ENCODE results near the gene CTSZ.
"Not testable (repeated sequence)": the region's sequence is repeated elsewhere in the genome, so short reads cannot be mapped to it uniquely, and the experiment has no call there.

CTSZ gene

GRCh38 chr20:59013031-59013951 lies 6.2 kb upstream of the CTSZ start:
- no peak for DNase-seq (ENCODE audit: low spot score)

- not testable (repeated sequence) for DNase-seq (ENCODE audit: low spot score)
Observed at GRCh38 chr20:59011874-59012157, 4.8 kb upstream of the CTSZ start.

- DNase-seq (ENCODE audit: low spot score), result no peak
Observed at GRCh38 chr20:59010995-59011873, 4.2 kb upstream of the CTSZ start.

GRCh38 chr20:59010321-59010994 lies 3.4 kb upstream of the CTSZ start:
- DNase-seq (ENCODE audit: low spot score), result no peak

GRCh38 chr20:59008715-59009336 lies 1.8 kb upstream of the CTSZ start:
- no peak for DNase-seq (ENCODE audit: low spot score)

GRCh38 chr20:59007665-59008511 lies 834 bp upstream of the CTSZ start:
- DNase-seq (ENCODE audit: low spot score), result no peak

DNA sequence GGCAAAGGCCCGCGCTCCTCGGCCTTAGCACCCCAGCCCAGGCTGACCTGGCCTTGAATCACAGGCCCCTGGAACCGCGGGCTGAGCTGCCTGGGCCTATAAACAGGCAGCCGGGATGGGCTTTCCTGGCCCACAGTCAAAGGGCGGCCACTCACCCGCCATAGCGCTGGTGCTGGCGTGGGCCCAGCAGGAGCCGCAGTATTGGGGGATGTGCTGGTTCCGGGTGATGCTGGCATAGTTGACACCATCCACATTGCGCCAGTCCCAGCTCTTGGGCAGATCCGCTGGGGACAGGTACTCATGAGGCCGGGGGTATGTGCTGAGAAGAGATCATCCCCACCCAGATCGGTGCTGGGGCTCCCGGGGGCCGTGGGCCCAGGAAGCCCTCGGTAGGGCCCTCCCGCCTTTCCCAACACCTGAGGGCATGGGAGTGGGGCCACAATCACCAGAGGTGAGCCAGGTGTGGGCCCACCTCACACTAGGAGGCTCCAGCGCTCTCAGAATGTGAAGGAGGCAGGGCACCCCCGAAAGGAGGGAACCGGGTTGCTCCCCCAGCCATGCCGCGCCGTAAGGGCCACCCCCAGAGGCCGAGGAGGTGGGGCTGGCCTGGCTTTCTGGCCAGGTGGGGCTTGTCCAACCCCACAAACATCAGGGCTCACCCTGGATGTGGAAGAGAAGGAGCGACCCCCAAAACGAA lies 739 bp downstream of the CTSZ start:
- no peak for DNase-seq (ENCODE audit: low spot score)

DNA sequence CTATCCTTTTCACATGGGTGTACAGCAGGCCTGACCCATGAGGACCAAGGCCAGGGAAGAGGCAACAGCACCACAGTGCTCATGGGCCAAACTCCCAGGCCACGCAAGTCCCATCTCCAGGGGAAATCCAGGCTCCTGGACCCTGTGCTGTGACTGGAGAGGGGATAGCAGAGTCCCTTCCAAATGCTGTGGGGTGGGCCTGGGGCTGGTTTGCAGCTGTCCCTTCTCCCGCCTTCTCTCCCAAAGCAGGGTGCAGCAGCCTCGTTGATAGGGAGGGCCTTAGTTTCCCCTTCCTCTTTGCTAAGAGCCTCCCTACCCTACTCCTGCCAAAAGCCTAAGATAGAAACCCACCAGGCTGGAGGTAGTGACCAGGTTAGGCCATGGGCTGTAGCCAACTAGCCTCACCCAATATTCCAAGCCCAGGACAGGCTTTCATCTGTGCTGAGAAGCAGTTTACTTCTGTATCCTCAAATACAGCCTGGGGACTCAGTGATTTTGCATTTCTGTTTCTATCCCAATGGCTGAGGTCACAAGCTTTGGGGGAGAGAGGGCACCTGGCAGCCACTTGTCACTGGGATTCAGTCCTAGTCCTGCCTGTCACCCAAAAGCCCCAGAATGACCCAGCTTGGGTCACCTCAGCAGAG lies 1.4 kb downstream of the CTSZ start:
- no peak for DNase-seq (ENCODE audit: low spot score)

DNA sequence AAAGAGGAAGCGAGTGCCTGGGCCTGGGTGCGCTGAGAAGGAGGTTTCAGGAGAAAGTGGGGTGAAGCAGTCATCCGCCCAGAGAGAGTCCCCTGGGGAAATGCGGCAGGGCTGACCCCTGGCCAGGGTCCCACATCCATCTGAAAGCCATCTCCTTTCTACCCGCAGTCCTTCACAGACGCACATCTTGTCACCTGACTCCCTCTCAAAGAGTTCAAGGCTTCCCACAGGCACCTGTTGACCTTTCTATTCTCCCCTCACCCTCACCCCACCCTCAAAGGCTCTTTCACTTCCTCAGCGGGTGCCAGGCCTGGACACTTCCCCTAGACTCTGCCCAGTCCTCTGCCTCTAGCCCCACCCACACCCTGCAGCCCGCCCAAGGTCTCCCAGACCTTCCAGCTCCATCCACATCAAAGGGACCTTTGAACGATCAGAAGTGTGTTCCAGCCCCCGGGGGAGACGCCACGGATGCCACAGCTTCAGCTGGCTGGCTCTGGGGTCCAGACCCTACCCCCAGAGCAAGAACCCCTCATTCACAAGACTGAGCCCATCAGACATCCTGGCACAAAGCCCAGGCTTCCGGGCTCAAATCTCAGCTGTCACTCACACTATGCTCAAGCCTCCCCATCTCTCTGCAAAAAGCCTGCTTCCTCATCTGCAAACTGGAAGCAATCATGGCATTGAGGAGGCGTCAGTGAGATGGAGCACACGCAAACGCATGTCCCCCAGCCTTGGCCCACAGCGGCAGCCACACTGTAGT lies 2.1 kb downstream of the CTSZ start:
- DNase-seq (ENCODE audit: low spot score), result no peak

DNA sequence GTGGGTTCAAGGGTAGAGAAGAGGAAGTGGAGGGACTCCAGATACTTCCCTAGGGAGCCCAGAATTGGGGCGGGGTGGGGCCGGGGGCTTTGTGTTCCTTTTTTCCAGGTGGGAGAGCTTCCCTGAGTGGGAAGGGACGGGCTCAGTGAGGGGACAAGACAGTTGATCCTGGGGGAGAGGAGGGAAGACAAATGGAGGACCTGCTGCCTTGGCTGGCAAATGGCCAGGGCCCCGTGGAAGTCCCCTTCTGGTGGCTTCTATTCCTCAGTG lies 2.6 kb downstream of the CTSZ start:
- DNase-seq (ENCODE audit: low spot score), result no peak

DNA sequence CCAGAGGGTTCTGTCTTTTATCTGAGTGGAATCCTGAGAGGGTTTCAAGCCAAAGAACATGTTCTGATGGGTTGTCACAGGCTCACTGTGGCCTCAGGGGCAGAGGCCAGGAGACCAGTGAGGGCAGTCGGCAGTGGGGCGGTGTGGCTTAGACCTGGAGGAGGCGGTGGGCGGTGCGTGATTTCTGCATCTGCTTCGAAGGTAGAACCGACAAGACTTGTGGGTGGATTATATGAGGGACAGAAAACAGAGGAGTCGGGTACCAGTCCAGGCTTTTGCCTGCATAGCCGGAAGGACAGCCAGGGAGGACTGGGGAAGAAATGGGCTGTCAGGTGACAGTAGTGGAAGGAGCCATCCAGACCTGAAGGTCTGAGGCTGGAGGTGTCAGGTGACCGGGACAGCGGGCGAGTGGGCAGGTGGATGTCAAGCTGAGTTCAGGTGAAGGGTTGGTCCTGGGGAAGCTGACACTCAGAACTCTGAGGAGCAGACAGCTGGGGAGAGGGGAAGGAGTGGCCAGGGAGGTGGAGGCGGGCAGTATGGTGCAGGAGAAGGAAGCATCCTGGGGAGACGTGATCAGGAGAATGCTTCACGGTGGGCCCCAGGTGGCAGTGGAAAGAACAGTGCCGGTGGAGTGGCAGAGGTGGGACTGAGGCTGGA lies 3.1 kb downstream of the CTSZ start:
- no peak for DNase-seq (ENCODE audit: low spot score)

DNA sequence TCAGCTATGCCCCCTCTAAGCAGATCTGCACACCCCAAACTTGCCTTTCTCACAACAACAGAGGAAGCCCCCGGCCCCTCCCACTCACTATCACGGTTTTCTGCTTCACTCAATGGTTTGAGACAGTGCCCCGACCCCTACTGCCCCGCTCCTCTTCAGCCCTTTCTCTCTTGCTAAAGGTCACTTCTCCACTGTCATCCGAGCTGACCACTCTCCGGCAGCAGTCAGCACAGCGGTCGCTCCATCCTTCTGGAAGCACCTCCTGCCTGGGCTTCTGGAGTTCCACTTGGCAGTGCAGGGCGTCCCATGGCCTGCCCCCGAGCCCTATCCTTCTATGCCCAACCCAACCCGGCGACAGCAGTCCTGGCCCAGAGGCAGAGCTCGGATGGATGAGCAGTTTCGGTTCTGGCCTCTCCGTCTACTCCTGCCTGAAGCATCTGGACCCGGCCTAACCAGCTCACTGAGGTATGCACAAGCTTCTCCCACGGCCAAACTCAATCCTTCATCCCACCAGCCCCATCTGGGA lies 4.1 kb downstream of the CTSZ start:
- no peak for DNase-seq (ENCODE audit: low spot score)

DNA sequence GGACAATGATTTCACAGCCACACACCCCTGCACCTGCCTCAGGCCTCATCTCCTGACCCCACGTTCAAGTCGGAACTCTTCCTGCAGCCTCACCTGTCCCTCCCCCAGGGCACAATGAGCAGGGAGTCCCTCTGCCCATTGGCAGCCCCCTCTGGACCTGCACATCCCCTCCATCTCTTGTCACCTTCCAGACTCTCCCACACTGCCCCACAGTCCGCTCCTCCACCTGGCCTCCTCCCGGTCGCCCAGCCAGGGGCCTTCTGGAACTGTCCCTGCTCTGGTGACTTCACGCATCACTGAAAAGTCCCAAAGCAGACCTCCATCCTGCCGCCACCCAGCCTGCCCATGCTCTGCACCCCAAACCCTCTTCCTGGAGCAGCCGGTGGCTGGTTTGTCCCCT lies 4.7 kb downstream of the CTSZ start:
- DNase-seq (ENCODE audit: low spot score), result no peak

DNA sequence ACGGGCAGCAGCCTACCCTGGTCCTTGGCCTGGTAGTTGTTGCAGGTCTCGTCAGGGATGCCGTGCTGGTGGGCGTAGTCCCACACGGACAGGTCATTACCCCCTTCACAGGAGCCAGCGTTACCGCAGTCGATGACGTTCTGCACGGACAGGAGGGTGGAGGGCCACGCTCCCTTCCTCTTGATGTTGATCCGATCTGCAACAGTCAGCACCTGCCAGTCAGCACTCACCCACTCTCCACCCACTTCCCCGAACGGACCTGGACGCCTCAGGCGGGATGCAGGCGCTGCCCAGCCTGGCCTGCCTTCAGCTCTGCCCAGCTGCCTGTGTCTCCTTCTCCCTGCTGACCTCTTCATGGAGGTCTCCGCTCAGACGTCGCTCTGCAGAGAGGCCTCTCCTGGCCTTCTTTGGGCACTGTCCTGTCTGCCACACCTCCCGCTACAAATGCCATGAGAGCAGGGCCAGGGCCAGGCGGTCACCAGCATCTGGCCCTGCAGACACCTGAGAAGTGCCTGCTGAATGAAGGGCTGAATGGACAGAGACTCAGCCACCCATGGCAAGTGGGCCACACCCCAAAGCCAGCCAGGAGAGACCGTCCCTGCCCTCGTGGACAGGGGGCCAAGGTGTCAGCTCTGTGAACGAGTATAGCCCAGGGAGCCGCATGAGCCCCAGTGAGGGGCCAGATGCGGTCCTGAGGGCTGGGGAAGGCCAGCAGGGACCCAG lies 5.4 kb downstream of the CTSZ start:
- DNase-seq (ENCODE audit: low spot score), result no peak

DNA sequence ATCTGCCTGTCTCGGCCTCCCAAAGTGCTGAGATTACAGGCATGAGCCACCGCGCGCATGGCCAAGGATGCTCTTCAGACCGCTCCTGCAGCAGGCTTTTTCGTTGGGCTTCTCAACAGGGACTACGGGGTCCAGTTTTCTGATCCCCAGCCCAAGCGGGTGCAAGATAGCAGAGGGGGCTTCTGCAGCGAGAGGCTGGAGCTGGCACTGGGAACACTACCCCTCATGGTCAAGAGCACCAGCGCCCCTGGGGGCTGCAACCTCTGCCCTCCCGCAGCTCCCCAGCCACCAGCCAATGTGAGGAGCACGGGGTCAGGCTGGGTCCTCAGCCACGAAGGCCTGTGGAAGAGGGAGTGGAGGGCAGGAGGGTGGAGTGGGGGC lies 6.0 kb downstream of the CTSZ start:
- no peak for DNase-seq (ENCODE audit: low spot score)

- no peak for DNase-seq (ENCODE audit: low spot score)
Observed at GRCh38 chr20:59000326-59000725, 6.7 kb downstream of the CTSZ start.

- DNase-seq (ENCODE audit: low spot score), result no peak
Observed at GRCh38 chr20:58998656-58999055, 8.4 kb downstream of the CTSZ start.

DNA sequence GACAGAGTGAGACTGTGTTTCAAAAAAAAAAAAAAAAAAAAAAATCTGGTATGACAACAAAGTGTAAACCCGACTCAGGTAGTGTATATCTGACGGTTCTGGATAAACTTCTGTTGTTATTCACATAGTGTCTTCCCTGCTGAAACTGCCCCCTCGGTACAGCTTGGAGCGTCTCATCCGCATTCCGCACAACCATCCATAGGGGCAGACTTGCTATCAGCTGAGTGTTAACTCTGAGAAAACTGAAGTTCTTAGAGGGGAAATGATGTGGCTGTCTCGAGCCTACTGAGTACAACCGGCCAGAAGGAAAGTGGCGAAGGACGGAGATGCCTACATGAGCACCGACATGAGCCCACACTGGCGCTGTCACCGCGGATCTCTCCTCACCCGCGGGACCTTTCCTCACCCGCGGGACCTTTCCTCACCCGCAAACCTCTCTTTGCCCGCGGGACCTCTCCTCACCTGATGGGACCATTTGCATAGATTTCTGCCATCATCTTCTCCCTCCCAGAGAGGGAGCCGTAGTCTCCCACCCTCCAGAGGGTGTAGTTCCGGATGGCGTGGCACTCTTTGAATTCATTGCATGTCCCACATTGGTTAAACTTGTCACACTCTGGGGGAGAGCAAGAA lies 9.8 kb downstream of the CTSZ start:
- no peak for DNase-seq (ENCODE audit: low spot score)
